NOMO-1 (cell line): ENCODE data around the gene COTL1.
"Not testable (repeated sequence)": the region's sequence is repeated elsewhere in the genome, so short reads cannot be mapped to it uniquely, and the experiment has no call there.

Source experiments
- DNase-seq, 2 experiments: peaks; one replicate each; lab custom pipeline; 2025; ENCODE audit not compliant: unreplicated experiment in 2 of 2; lab: John Stamatoyannopoulos, UW

The COTL1 gene

DNA sequence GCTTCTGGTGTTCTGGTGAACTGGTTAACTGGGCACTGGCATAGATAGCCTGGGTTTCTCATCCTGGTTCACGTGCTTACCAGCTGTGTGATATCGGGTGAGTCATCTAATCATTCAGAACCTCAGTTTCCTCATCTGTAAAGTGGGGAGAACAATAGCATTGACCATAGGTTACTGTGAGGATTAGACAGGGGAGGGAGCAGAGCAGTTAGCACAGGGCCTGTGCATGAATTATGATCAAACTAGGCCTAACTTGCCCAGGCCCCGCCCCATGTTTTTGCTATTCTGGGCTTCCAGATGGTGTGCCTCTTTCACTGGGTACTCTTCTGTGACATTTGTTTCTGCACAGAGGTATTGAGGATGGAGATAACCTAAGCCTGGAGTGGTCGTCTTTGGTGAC lies 25.8 kb upstream of the COTL1 start:
- peak; percentile 62 to 63 for DNase-seq

DNA sequence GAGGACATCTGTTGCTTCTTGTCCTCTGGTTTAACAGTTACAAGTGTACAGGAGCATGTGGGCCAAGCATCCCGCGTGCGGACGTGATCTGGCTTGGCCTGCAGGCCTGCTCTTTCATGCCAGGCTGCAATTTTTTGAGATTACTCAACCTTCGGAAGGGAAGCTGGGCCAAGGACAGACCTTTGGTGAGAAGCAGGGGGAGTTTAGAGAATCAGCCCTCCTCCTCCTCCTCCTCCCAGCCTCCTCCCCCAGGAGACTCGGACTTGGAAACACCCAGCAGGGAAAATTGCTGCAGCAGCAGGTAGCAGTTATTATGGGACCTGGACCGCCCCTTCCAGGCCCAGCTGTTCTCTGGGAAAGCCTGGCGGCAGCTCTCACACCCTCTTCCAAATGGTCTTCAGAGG lies 25.3 kb upstream of the COTL1 start:
- peak; percentile 70 to 74 for DNase-seq

DNA sequence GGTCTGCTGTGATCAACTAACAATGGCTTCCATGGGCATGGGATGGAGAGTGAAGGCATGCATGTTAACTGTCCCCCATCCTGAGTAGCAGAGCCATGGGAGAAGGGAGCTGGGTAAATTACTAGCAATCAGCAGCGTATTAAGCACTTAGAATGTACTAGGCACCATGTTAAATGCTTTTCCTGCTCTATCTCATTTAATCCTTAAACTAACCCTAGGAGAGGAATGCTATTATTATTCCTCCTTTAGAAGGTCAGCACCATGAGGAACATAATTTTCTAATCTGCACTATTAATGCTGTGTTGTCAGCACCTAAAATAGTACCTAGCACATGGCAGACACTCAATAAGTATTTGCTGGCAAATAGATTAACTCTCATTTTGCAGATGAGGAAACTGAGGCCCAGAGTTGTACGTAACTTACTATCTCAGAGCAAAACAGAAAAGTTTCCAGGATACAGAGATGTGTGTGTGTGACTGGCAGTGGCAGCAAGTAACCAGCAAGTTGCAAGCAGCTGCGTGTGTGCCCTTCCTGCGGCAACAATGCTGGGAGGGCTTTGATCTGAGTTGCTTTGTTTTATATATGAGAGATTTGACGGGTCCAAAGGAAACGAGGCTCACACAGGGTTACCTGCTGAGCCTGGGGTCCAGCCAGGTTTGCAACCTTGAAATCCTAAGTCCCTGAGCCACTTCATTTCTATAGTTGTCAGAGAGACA lies 23.9 kb upstream of the COTL1 start:
- DNase-seq = no peak

DNA sequence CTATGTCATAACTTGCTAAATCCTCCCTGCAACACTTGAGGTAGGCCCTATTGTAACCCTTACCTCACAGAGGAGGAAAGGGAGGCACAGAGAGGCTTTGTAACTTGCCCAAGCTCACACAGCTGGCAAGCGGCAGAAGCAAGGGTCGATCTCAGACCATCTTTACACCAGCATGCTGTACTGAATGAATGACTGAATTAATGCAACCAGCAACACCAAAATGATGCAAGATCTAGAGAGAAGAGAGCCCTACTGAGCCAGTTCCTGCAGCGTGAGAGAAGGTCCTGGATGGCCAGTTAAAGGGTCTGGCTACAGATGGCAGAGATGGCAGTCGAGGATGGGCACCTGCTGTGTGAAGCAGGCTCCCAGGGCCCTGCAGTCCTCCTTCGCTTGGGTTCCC lies 22.3 kb upstream of the COTL1 start:
- no peak for DNase-seq

DNA sequence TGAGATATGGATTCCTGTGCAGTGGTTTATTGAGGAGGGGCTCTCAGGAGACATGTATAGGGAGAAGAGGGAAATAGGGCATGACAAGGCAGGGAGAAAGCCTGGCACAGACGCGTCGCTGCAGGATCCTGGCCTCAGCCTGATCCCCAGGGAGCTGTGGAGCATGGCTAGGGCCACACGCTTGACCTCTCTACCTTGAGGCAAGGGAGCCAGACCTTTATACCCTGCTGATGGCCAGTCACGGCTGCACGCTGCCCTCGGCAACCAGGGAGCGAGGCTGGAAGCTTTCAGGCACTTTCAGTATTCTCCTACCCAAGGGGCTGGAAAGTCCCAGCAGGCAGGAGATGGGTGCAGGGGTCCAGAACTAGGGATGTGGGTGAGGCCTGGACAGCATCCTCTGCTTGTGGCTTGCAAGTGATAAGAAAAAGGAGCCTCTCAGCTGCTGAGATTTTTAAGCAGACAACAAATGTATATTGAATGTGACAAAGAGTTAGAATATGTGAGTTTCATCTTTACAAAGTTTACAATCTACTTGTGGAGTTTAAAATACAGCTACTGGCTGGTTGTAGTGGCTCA lies 20.4 kb upstream of the COTL1 start:
- DNase-seq = no peak

DNA sequence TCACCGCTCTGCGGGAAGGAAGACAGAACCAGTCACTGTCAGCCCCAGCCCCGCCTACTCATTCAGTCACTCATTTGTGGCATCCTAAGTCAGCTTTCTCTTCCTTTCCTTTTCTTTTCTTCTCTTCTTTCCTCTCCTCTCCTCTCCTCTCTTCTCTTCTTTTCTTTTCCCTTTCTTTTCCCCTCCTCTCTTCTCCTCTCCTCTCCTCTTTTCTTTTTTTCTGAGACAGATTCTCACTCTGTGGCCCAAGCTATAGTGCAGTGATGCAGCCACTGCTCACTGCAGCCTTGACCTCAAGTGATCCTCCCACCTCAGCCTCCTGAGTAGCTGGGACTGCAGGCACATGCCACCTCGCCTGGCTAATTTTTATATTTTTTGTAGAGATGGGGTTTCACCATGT lies 19.8 kb upstream of the COTL1 start:
- DNase-seq = no peak

DNA sequence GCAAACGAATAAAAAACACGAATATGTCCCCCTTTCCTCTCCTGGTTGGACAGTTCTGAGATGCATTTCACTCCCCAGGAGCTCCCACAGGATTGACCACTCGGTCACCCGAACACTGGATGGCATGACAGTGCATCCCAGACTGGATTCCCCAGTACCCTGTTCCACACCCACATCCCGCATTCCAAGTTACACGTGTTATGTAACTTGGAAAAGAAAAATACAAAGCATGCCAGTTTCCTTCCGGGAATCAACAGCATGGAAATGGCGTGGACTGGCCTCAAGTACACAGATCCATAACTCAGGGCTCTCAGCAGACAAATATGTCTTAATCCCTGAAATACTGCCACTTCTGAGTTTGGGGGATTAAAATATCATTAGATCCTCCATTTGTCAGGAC lies 17.8 kb upstream of the COTL1 start:
- DNase-seq = no peak

DNA sequence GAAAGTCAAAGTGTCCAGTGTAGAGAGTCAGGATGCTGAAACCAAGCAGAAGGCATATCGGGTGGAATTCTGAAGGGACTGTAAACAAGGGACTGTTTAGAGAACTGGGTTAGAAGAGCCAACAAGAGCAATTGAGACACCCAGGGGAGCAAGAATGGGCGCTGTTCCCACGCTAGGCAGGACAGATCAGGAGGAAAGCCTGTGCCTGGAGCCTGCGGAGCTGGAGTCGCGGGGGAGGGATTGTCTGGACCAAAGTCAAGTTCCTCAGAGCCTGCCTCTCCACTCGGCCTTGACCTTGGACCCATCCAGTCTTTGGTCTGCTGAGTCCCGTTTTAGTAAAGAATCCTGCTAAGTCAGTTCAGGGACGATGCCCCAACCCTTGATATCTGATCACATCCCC lies 15.7 kb upstream of the COTL1 start:
- DNase-seq = no peak

DNA sequence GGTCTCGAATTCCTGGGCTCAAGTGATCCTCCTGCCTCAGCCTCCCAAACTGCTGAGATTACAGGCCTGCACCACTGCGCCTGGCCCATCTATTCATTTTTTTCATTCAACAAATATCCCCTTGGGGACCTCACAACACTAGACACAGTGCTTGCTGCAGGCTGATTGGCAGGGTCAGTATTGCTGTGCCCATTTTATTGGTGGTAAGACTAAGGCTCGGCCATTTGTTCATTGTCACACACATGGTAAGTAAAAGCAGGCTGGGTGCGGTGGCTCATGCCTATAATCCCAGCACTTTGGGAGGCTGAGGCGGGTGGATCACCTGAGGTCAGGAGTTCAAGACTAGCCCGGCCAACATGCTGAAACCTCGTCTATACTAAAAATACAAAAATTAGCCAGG lies 15.0 kb upstream of the COTL1 start:
- not testable (repeated sequence) for DNase-seq

DNA sequence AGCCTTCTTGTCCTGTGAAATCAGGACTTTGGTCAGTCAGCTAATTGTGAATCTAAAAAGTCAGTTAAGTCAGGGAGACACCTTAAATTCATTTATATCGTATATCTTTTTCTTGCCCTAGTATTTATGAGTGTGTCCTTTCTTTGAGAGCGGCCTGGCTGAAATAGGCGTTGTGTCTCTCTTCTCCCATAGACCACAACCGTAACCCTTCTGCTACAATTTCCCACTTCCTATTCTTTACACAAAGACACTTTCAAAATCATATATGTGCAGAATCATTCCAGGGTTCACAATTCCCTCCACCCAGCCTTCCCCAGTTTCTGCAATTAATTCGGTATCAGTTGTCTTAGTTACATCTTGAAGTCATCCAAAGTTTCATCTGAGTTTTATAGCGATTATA lies 14.0 kb upstream of the COTL1 start:
- peak in 1 of 2 experiments; percentile 66 for DNase-seq

DNA sequence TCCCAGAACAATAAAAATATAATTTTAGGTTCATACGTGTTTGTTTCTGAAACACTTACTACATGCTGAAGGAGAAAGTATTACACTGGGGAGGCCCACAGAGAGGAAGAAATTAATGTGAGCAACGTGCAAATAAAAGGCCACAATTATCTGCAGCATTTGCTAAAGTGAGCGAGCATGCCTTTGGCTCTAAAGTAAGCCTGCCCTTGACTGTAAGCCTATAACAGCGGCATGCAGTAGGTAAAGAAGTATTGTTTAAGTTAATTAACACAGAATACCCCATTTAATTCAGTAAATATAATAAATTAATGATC lies 13.2 kb upstream of the COTL1 start:
- DNase-seq = no peak

DNA sequence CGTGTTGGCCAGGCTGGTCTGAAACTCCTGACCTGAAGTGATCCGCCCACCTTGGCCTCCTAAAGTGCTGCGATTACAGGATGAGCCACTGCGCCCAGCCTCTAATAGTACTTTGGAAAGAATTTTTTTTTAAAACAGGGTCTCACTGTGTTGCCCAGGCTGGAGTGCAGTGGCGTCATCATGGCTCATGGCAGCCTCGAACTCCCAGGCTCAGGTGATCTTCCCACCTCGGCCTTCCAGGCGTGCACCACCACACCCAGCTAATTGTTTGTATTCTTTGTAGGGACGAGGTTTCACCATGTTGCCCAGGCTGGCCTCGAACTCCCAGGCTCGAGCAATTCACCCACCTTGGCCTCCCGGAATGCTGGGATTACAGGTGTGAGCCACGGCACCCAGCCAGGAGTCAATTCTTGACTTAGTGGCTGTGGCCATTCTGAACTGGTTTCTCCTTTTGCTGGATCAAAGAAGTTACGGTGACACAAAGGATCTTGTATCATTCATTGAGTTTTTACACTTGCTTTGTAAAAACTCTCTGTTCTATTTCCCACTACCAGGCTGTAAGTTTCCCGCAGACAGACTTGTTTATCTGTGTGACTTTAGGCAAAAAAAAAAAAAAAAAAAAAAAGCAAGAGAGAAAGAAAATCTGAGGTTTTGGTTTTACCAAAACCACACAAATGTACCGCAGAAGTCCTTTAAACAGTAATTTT lies 12.7 kb upstream of the COTL1 start:
- DNase-seq = no peak

DNA sequence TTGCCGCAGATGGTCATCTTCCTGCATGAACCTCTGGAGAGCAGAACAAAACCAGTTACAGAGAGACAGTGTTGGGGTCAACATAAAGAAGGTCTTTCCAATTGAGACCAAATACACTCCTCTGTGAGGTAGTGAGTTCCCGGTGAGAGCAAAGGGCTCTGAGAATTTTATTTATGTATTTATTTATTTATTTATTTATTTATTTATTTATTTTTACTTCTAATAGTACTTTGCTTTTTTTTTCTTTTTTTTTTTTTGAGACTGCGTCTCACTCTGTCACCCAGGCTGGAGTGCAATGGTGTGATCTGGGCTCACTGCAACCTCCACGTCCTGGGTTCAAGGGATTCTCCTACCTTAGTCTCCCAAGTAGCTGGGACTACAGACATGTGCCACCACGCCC lies 12.1 kb upstream of the COTL1 start:
- no peak for DNase-seq

DNA sequence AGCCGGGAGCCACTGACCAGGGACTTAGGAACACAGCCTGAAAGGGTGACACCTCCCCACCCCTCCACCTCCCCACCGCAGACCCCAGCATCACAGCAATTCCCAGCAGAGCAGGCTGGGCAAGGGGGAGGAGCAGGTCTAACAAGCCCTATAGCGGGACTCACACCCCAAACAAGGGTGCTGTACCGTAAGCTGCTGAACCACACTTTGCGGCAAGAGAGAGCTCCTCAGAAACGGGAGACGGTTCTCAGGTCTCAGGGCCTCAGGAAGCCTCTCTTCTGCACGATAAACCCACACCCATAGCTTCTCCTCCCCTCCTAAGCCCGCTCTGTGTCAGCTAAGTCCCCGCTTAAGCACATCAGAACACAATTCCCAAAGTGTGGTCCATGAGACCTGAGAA lies 11.7 kb upstream of the COTL1 start:
- no peak for DNase-seq

DNA sequence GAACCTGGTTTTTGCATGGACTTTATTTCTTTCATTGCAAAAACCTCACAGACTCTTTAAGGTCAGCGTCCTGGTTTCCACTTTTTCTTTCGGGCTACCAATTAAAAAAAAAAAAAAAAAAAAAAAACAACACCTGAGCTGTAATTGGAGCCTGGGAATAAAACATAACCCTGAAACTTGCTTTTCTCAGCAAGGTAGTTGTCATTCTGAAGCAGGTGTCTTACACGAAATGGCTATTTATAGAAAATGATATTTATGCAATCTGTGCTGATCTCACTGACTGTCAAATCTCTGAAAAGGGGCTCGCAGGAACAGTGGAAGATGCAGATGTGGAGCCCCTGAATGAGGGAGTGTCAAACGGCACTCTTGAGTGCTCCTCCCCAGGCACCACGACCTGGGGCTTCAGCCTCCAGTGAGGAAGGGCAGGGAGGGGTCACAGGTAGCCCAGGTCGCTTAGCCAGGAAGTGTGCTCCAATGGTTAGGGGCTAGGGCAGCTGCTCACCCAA lies 10.4 kb upstream of the COTL1 start:
- DNase-seq = no peak

DNA sequence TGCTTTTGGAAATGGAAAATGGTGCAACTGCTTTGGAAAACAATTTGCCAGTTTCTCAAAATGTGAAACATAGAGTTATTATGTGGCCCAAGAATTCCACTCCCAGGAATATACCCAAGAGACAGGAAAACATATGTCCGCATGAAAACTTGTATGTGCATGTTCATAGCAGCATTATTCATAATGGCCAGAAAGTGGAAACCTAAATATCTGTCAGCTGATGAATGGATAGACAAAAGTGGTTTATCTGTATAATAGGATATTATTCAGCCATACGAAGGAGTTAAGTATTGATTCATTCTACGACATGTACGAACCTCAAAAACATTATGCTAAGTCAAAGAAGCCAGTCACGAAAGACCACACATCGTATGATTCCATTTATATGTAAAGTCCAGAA lies 7.7 kb upstream of the COTL1 start:
- no peak for DNase-seq

DNA sequence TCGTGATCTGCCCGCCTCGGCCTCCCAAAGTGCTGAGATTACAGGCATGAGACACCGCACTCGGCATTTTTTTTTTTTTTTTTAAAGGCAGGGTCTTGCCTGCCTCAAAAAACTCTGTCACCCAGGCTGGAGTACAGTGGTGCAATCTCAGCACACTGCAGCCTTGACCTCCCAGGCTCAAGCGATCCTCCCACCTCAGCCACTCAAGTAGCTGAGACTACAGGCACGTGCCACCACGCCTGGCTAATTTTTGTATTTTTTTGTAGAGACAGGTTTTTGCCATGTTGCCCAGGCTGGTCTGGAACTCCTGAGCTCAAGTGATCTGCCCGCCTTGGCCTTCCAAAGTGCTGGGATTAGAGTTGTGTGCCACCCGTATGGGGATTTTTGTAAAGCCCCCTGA lies 3.0 kb upstream of the COTL1 start:
- not testable (repeated sequence) for DNase-seq

DNA sequence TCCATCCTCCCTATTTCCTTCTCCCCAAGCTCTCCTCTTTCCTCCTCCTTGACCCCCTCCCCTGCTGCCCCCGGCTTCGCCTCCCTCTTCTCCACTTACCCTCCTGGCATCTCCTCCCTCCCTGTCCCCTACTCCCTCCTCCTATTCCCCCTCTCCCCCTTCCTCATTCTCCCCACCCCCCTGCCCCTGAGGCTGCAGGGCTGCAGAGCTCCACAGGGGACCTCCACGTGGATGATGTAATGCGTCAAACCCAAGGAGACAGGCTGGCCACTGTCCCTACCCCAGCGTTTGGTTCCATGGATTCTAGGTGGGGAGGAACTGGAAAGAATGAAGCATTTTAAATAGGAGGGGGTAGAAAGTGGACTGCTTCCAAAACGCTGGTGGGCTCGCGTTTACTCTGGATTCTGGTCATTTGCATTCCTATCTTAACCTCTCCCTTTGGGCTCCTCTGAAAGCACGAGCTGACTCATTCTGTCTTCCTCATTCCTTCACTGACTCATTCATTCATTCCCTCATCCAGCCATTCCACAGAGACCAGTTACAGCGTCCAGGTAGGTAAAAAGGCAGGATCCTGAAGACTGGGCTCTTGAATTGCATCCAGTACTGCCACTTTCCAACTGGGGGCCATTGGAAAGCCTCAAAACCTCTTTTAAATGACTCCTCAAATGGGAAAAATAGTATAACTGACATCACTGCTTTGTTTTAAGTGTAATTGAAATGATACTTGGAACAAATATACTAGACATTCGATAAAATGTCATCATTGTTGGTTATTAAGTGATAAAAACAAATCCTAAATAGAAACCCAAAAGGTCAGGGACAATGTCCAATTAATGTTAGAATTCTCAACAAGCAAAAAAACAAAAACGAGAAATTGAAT lies 943 bp upstream of the COTL1 start:
- DNase-seq = peak; percentile 35 to 43

DNA sequence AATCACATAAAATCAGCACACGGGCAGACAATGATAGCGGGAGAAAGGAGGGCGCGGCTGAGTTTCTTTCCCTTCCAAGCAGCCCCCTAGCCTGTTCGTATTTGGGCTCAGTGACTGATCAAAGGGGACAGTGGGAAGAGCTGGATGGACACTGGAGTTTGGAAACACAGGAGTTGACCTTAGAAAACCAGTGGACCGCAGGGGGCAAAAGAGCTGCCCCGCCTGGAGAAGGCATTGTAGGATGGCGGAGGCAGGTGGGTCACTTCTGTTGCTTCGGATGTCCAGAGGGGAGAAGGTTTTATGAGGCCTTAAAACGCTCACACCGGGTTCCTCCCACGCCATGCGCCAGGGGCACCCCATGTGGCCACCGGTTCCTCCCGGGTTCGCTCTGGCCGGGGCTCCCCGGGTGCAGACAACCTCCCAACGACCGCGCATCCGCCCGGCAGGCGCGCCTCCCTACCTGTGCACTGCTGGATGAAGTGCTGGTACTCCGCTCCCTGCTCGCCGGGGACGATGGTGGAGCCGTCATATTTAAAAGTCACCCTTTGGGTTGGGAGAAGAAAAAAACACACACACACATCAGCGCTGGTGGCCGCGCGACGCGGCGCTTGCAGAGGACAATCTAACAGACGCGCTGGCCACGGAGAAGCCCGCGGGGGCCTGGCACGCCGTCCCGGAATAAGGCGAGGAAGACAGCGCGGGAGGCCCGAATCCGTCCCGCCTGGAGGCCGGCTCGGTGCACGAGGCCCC lies 662 bp downstream of the COTL1 start:
- no peak for DNase-seq

DNA sequence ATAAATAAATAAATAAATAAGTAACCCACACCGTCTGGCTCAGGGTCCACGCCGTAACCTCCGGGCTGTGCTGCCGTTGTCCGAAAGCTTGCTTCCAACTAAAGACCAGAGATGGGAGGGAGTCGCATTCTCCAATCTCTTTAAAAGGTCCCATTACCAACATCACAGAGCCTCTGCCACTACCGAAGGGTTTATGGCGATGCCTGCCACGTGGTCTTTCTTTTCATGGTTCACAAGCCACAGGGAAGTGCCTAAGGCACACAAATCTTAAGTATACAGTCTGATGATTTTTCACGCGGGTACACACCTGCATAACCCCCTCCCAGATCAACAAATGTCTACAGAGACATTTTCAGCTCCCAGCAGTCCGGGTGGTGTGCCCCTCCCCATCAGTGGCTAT lies 1.4 kb downstream of the COTL1 start:
- peak in 1 of 2 experiments; percentile 33 for DNase-seq
